Astrocyte of the hippocampus (primary cell): ENCODE measurements around the gene AGAP4.
"Not testable (repeated sequence)": the region's sequence is repeated elsewhere in the genome, so short reads cannot be mapped to it uniquely, and the experiment has no call there.

ENCODE experiments used
- DNase-seq: peaks from one replicate; pipeline ENCODE4 v3.0.0; 2011; ENCODE audit warnings: low read depth, low spot score

Gene AGAP4

DNA sequence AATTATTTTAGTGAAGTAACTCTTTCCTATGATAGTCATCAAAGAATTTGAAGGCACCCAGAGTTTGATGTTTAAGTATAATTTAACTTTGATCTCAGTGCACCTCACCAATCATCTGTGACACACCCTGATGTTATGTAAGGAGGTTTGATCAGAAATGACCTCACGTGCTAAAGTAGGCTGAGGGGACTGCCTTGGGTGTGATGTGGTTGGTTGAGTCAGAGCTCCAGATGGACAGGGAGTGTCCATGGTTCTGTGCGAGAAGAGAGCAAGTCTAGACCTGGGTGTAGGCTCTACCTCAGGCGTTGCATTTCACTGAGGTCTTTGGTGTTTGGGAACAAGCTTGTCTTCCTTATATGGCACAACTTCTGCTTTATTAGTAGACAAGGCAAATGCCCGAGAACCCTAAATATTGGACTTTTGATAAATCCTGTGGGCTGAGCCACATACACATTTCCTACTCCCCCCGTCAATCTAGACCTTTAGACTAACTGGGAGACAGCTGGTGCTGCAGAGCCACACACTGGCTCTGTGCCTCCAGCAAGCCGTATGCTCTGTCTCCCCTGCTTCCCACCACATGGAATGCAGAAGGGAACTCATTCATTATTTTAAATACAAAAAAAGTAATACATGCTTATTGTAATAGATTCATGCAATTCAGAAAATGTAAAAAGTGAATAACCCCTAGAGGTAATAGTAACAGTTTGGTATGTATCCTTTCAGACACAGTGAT lies 56.4 kb downstream of the AGAP4 start:
- DNase-seq, result not testable (repeated sequence)

DNA sequence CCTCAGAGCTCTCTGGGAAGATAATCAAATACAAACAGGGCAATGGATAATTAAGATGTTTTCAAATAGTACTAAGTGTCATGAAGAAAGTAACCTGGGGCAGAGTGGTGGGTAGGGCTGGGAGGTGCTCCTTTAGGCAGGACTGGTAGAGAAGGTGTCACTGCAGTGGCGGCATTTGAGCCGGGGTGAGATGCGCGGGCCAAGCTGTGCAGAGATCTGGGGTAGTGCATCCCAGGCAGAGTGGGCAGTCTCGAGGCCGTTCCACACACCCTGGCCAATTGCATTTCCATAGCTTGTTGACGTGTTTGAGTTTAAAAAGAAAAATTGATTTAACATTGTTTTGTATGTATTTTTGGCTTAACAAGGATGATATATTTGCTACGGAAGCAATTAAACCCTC lies 57.3 kb downstream of the AGAP4 start:
- DNase-seq, result not testable (repeated sequence)

DNA sequence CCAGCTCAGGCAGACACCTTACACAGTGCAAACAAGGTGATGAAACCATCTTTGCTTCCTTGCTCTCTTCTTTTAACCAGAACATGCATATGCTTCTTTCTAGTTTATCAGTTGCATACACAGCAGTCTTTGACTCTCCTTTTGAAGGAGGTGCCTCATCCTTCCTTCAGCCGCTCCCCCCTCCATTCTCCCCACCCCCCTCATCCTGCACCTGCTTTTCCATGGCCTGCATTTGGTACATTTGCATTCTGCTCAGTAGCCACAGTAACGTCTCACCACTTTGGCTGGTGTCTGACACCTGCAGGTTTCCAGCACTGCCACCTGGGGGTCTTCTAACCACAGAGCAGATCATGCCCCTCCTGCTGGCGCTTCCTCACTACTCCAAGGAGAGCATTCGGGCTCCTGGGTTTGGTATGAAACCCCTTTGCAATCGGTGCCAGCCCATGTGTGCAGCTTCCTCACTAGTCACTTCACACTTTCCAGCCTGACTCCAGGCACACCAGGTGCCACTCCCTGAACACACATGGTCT lies 60.0 kb downstream of the AGAP4 start:
- DNase-seq, result not testable (repeated sequence)

DNA sequence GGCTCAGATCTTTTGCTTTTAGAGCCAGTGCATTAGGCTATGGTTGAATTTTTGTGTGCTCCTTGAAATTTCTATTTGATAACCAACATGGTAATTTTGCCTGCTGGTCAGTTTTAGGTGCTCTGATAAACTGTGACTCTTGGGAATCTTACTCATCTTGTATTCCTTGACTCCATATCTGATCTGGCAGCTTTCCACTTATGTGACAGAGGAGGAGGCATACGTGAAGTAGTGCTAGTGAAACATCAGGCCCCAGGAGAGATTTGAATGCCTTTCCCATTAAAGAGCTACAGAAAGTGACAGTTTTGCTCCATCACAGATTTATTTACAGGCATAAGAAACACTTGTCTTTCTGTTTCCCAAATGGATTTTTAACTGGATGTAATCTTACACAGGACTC lies 61.1 kb downstream of the AGAP4 start:
- DNase-seq, result not testable (repeated sequence)
